ENCODE results near the gene KNL1. TPM values are rescaled to one million over a fixed set of nuclear protein-coding genes. Genes with fewer than 3 reads are reported as not detected.

KNL1 gene
- total RNA-seq, 1 experiment from 2014 or later: 28.9 TPM

DNA sequence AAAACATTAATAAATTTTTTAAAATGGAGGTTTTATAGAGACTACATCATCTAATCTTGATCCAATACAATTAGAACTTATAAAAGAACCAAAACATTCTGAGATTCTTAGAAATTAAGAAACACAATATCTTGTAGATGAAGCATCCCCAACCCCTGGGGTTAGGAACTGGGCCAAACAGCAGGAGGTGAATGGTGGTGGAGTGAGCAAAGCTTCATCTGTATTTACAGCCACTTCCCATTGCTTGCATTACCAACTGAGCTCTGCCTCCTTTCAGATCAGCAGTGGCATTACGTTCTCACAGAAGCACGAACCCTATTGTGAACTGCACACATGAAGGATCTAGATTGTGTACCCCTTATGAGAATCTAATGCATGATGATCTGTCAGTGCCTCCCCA is 36.3 kb downstream of the KNL1 start:
- ATAC-seq (no peak), DNase-seq (ENCODE audit: low read depth, low spot score) (no peak)
- Histone ChIP-seq H3K36me3 (ENCODE audit: control insufficient read depth, insufficient read depth, low read length) (peaks cover 6% of the 10 kb centered on the region; the same call in 1 of the 2 replicates), H3K27ac (ENCODE audit: low read length) (no peak overlapping the region), H3K4me1 (ENCODE audit: control insufficient read depth, insufficient read depth, low read length) (peaks cover 3% of the 10 kb centered on the region; the same call in 1 of the 2 replicates), H3K9me3 (ENCODE audit: control insufficient read depth, insufficient read depth, low read depth, low read length) (no peaks in the 10 kb centered on the region), H3K4me3 (ENCODE audit: low read depth in 2 of 2, low read length in 2 of 2) (no peak overlapping the region), H3K27me3 (ENCODE audit: control insufficient read depth, insufficient read depth, low read length) (no peaks in the 10 kb centered on the region)
- no TSS peak for BruUV-seq (replicated peaks)
- in situ Hi-C loops (cut with HindIII; ENCODE audit: low pct_unique_long_range_greater_than_20kb, low sequenced_read_pairs) (loop anchor here (25.0 kb wide), 1 partner anchor 157 kb away; no protein-coding TSS in a partner anchor), intact Hi-C loops (cut with micrococcal nuclease; ENCODE audit: unreplicated experiment) (no loop called here)
- ChIA-PET CTCF (no interaction called here), POLR2A (no interaction called here)
- TF ChIP-seq POLR2AphosphoS5 (IDR thresholded peaks at IDR 0.05; ENCODE audit: low read depth, low read length): no peak
- no peak for TF ChIP-seq SIN3A (IDR thresholded peaks at IDR 0.05; ENCODE audit: borderline replicate concordance, insufficient read depth, low read depth, low read length)
- TF ChIP-seq, protein P1, sequence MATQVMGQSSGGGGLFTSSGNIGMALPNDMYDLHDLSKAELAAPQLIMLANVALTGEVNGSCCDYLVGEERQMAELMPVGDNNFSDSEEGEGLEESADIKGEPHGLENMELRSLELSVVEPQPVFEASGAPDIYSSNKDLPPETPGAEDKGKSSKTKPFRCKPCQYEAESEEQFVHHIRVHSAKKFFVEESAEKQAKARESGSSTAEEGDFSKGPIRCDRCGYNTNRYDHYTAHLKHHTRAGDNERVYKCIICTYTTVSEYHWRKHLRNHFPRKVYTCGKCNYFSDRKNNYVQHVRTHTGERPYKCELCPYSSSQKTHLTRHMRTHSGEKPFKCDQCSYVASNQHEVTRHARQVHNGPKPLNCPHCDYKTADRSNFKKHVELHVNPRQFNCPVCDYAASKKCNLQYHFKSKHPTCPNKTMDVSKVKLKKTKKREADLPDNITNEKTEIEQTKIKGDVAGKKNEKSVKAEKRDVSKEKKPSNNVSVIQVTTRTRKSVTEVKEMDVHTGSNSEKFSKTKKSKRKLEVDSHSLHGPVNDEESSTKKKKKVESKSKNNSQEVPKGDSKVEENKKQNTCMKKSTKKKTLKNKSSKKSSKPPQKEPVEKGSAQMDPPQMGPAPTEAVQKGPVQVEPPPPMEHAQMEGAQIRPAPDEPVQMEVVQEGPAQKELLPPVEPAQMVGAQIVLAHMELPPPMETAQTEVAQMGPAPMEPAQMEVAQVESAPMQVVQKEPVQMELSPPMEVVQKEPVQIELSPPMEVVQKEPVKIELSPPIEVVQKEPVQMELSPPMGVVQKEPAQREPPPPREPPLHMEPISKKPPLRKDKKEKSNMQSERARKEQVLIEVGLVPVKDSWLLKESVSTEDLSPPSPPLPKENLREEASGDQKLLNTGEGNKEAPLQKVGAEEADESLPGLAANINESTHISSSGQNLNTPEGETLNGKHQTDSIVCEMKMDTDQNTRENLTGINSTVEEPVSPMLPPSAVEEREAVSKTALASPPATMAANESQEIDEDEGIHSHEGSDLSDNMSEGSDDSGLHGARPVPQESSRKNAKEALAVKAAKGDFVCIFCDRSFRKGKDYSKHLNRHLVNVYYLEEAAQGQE (IDR thresholded peaks at IDR 0.05; ENCODE audit: insufficient read depth in 1 of 2, low read depth in 2 of 2, low read length in 1 of 2): no peak
- TF ChIP-seq TCF7L2 (IDR thresholded peaks at IDR 0.05; ENCODE audit: low read depth, low read length): no peak
- TF ChIP-seq, protein P2, sequence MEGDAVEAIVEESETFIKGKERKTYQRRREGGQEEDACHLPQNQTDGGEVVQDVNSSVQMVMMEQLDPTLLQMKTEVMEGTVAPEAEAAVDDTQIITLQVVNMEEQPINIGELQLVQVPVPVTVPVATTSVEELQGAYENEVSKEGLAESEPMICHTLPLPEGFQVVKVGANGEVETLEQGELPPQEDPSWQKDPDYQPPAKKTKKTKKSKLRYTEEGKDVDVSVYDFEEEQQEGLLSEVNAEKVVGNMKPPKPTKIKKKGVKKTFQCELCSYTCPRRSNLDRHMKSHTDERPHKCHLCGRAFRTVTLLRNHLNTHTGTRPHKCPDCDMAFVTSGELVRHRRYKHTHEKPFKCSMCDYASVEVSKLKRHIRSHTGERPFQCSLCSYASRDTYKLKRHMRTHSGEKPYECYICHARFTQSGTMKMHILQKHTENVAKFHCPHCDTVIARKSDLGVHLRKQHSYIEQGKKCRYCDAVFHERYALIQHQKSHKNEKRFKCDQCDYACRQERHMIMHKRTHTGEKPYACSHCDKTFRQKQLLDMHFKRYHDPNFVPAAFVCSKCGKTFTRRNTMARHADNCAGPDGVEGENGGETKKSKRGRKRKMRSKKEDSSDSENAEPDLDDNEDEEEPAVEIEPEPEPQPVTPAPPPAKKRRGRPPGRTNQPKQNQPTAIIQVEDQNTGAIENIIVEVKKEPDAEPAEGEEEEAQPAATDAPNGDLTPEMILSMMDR (IDR thresholded peaks at IDR 0.05): no peak

DNA sequence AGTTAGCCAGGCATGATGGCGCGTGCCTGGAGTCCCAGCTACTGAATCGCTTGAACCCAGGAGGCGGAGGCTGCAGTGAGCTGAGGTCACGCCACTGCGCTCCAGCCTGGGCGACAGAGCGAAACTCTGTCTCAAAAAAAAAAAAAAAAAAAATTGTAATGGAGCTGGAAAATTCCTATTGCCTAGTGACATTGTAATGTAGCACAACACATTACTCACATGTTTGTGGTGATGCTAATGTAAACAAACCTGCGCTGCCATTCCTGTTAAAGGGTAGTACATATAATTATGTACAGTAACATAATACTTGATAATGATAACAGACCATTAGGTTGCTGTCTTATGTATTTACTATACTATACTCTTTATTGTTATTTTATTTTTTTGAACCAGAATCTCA is 39.1 kb downstream of the KNL1 start:
- peaks cover 5% of the 10 kb centered on the region; the same call in 1 of the 2 replicates for H3K36me3 ChIP-seq (ENCODE audit: control insufficient read depth, insufficient read depth, low read length)
- no peaks in the 10 kb centered on the region for H3K9me3 ChIP-seq (ENCODE audit: control insufficient read depth, insufficient read depth, low read depth, low read length)
- ATAC-seq (peak; percentile 75), DNase-seq (ENCODE audit: low read depth, low spot score) (no peak)
- H3K4me1 ChIP-seq (ENCODE audit: control insufficient read depth, insufficient read depth, low read length): peaks cover 3% of the 10 kb centered on the region; the same call in 1 of the 2 replicates
- CTCF ChIA-PET: no interaction called here
- no TSS peak for BruUV-seq (replicated peaks)
- no peak overlapping the region for H3K27ac ChIP-seq (ENCODE audit: low read length)
- POLR2A ChIA-PET: interaction anchor here (0.6 kb wide), 1 partner anchor 21 kb away, joined by 3 read pairs; no protein-coding TSS in a partner anchor
- no peaks in the 10 kb centered on the region for H3K27me3 ChIP-seq (ENCODE audit: control insufficient read depth, insufficient read depth, low read length)
- intact Hi-C loops (cut with micrococcal nuclease; ENCODE audit: unreplicated experiment): no loop called here
- no peak for TF ChIP-seq TCF7L2 (IDR thresholded peaks at IDR 0.05; ENCODE audit: low read depth, low read length)
- TF ChIP-seq, protein P1 (IDR thresholded peaks at IDR 0.05; ENCODE audit: insufficient read depth in 1 of 2, low read depth in 2 of 2, low read length in 1 of 2): no peak
- TF ChIP-seq POLR2AphosphoS5 (IDR thresholded peaks at IDR 0.05; ENCODE audit: low read depth, low read length): no peak
- TF ChIP-seq SIN3A (IDR thresholded peaks at IDR 0.05; ENCODE audit: borderline replicate concordance, insufficient read depth, low read depth, low read length): no peak
- TF ChIP-seq, protein P2 (IDR thresholded peaks at IDR 0.05): no peak
- H3K4me3 ChIP-seq (ENCODE audit: low read depth in 2 of 2, low read length in 2 of 2): no peak overlapping the region
- in situ Hi-C loops (cut with HindIII; ENCODE audit: low pct_unique_long_range_greater_than_20kb, low sequenced_read_pairs): loop anchor here (25.0 kb wide), 1 partner anchor 154 kb away; no protein-coding TSS in a partner anchor

Data from Panc1 (cell line).